ENCODE measurements around the gene RIMKLA.

DNA sequence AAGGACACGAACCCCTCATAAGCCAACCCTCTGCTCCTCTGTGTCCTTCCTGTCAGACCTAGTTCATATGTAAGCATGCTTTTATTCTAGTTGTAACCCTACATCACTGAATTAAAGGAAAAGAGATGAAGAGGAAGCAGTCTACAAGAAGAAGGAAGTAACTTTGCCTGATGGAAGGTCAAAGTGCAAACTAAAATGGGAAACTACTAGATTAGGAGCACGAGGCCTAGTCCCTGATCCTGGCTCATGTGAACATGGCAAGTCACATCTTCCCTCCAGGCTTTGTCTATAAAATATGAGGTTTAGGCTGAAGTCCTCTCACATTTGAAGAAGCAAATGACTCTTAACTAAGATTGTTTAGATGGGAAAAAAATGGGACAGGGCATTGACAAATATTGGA is 62.1 kb downstream of the RIMKLA start:
- TF ChIP-seq, protein P1, sequence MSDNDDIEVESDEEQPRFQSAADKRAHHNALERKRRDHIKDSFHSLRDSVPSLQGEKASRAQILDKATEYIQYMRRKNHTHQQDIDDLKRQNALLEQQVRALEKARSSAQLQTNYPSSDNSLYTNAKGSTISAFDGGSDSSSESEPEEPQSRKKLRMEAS (IDR thresholded peaks at IDR 0.05), result no peak
- no peak for TF ChIP-seq CEBPB (IDR thresholded peaks at IDR 0.05)

Measured in Ishikawa (cell line).